Measurements from ENCODE around the gene PLEKHB2. TPM values are rescaled to one million over a fixed set of nuclear protein-coding genes. Genes with fewer than 3 reads are reported as not detected.
"Not testable (repeated sequence)": the region's sequence is repeated elsewhere in the genome, so short reads cannot be mapped to it uniquely, and the experiment has no call there.

Gene PLEKHB2
- polyA plus RNA-seq, 3 donors = 53.9 to 172 (median 146) TPM

GRCh38 chr2:131113566-131114227 is 8.6 kb downstream of the PLEKHB2 start:
- Histone ChIP-seq H3K27ac (ENCODE audit: low read depth in 1 of 2, low read length in 2 of 2) (peak overlapping the region in 1 of 2 donors; percentile 33), H3K27me3 (ENCODE audit: control insufficient read depth in 2 of 2, insufficient read depth in 2 of 2, low read length in 2 of 2) (no peaks in the 10 kb centered on the region), H3K9me3 (replicated peaks in 1 of 2; ENCODE audit: control insufficient read depth in 1 of 2, insufficient read depth in 1 of 2, low read length in 2 of 2) (peaks cover 5 to 6% of the 10 kb centered on the region in 2 donors), H3K4me2 (replicated peaks; ENCODE audit: extremely low read depth, low read length, poor library complexity, severe bottlenecking) (no peak overlapping the region), H2AFZ (ENCODE audit: insufficient read depth, low read depth, low read length, poor library complexity, severe bottlenecking) (no peak overlapping the region), H3K79me2 (ENCODE audit: insufficient read depth, low read length) (peaks cover 100% of the 10 kb centered on the region), H3K4me1 (ENCODE audit: control insufficient read depth in 1 of 2, insufficient read depth in 2 of 2, low read length in 2 of 2) (no peaks in the 10 kb centered on the region), H3K4me3 (replicated peaks in 1 of 3; ENCODE audit: low read depth in 2 of 3, low read length in 3 of 3) (no peak overlapping the region), H4K20me1 (ENCODE audit: insufficient read depth, low read length) (peaks cover 92% of the 10 kb centered on the region), H3K36me3 (replicated peaks in 1 of 2; ENCODE audit: control insufficient read depth in 1 of 2, insufficient read depth in 2 of 2, low read length in 2 of 2) (peaks cover 21 to 87% of the 10 kb centered on the region in 2 donors), H3K9ac (ENCODE audit: insufficient read depth, low read length, poor library complexity, severe bottlenecking) (no peak overlapping the region)
- Mint-ChIP-seq H3K4me1 (peaks cover 21% of the 10 kb centered on the region), H3K4me3 (no peak overlapping the region), H3K27ac (peak overlapping the region in 2 of 7 donors; percentile 8 to 86), H3K27me3 (ENCODE audit: low read depth in 3 of 3) (peaks cover 0 to 2% (median 0%) of the 10 kb centered on the region in 3 donors), H3K36me3 (peaks cover 60 to 80% of the 10 kb centered on the region in 2 donors), H3K9me3 (peaks cover 6 to 22% (median 15%) of the 10 kb centered on the region in 7 donors)
- intact Hi-C loops (cut with micrococcal nuclease) = no loop called here
- TF ChIP-seq, protein P1, sequence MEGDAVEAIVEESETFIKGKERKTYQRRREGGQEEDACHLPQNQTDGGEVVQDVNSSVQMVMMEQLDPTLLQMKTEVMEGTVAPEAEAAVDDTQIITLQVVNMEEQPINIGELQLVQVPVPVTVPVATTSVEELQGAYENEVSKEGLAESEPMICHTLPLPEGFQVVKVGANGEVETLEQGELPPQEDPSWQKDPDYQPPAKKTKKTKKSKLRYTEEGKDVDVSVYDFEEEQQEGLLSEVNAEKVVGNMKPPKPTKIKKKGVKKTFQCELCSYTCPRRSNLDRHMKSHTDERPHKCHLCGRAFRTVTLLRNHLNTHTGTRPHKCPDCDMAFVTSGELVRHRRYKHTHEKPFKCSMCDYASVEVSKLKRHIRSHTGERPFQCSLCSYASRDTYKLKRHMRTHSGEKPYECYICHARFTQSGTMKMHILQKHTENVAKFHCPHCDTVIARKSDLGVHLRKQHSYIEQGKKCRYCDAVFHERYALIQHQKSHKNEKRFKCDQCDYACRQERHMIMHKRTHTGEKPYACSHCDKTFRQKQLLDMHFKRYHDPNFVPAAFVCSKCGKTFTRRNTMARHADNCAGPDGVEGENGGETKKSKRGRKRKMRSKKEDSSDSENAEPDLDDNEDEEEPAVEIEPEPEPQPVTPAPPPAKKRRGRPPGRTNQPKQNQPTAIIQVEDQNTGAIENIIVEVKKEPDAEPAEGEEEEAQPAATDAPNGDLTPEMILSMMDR (IDR thresholded peaks at IDR 0.05) = no peak
- 100% methylated on average over 1 of the region's 7 CpGs for WGBS (ENCODE audit: insufficient coverage)
- DNase-seq = no peak

DNA sequence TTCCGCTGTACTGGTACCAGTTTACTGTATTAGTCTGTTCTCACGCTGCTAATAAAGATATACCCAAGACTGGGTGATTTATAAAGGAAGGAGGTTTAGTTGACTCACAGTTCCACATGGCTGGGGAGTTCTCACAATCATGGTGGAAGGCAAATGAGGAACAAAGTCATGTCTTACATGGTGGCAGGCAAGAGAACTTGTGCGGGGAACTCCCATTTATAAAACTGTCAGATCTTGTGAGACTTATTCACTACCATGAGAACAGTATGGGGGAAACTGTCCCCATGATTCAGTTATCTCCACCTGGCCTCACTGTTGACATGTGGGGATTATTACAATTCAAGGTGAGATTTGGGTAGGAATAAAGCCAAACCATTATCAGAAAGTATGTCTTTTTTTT is 9.8 kb downstream of the PLEKHB2 start:
- Histone ChIP-seq H3K79me2 (ENCODE audit: insufficient read depth, low read length) (peaks cover 100% of the 10 kb centered on the region), H4K20me1 (ENCODE audit: insufficient read depth, low read length) (peaks cover 92% of the 10 kb centered on the region), H3K27ac (ENCODE audit: low read depth in 1 of 2, low read length in 2 of 2) (peak overlapping the region in 1 of 2 donors; percentile 72), H3K36me3 (replicated peaks in 1 of 2; ENCODE audit: control insufficient read depth in 1 of 2, insufficient read depth in 2 of 2, low read length in 2 of 2) (peaks cover 18 to 77% of the 10 kb centered on the region in 2 donors)
- peak; percentile 23 to 84 (median 43) for DNase-seq
- H2AFZ ChIP-seq (ENCODE audit: insufficient read depth, low read depth, low read length, poor library complexity, severe bottlenecking); H3K4me3 ChIP-seq (replicated peaks in 1 of 3; ENCODE audit: low read depth in 2 of 3, low read length in 3 of 3); H3K4me3 Mint-ChIP-seq; H3K9ac ChIP-seq (ENCODE audit: insufficient read depth, low read length, poor library complexity, severe bottlenecking); H3K27me3 Mint-ChIP-seq (ENCODE audit: low read depth in 3 of 3); H3K4me2 ChIP-seq (replicated peaks; ENCODE audit: extremely low read depth, low read length, poor library complexity, severe bottlenecking); H3K9me3 ChIP-seq (replicated peaks in 1 of 2; ENCODE audit: control insufficient read depth in 1 of 2, insufficient read depth in 1 of 2, low read length in 2 of 2); H3K4me1 ChIP-seq (ENCODE audit: control insufficient read depth in 1 of 2, insufficient read depth in 2 of 2, low read length in 2 of 2); H3K27me3 ChIP-seq (ENCODE audit: control insufficient read depth in 2 of 2, insufficient read depth in 2 of 2, low read length in 2 of 2); intact Hi-C loops (cut with micrococcal nuclease): not testable (repeated sequence)
- Mint-ChIP-seq H3K4me1 (peaks cover 21% of the 10 kb centered on the region), H3K36me3 (peaks cover 55 to 79% of the 10 kb centered on the region in 2 donors), H3K9me3 (peaks cover 6 to 22% (median 15%) of the 10 kb centered on the region in 7 donors), H3K27ac (peak overlapping the region in 4 of 7 donors; percentile 17 to 86 (median 65))
- WGBS (ENCODE audit: insufficient coverage) = no CpG with 5 or more reads among the region's 3 CpGs

All from CD14-positive monocyte (primary cell).